B cell (primary cell): Measurements from ENCODE around the gene TWIST1. TPM values are rescaled to one million over a fixed set of nuclear protein-coding genes. Genes with fewer than 3 reads are reported as not detected.

Experiments
- ATAC-seq: fragments of 200-7000 bp; cut with Tn5 transposase; one replicate; pipeline ENCODE4 v1.10.0; 2021; ENCODE audit warnings: low read depth, mild to moderate bottlenecking, moderate number of reproducible peaks, moderate library complexity
- CTCF ChIA-PET: fragments of 350-600 bp; sonication (Branson Sonifier 250); formaldehyde crosslinking; loops from one replicate; lab custom pipeline; 2021; ENCODE audit warnings: antibody characterized with exemption, inconsistent platforms; lab: Charles Lee
- POLR2A ChIA-PET: fragments of 350-600 bp; sonication (Branson Sonifier 250); formaldehyde crosslinking; loops from one replicate; lab custom pipeline; 2021; ENCODE audit warnings: antibody characterized with exemption; lab: Charles Lee
- DNase-seq: peaks from one replicate; pipeline ENCODE4 v3.0.0; 2013
- H2AFZ ChIP-seq: 2 replicates; pipeline ENCODE4 v1.6.1; 2012; ENCODE audit warnings: mild to moderate bottlenecking, low read depth, low read length; ENCODE audit not compliant: insufficient read depth, poor library complexity, severe bottlenecking
- H3K27ac ChIP-seq, 2 donors: 1 replicate in 1 of 2; 2 replicates in 1 of 2; pipeline ENCODE4 v1.5.1; 2012 to 2013; ENCODE audit warnings: low read length in 2 of 2, mild to moderate bottlenecking in 2 of 2, moderate library complexity in 1 of 2
- H3K27me3 ChIP-seq, 4 experiments: fragments of 200-600 bp in 1 of 4; sonication (generic) in 1 of 4; replicated peaks in 1 of 4; 1 replicate in 2 of 4; 2 replicates in 2 of 4; pipeline versions ENCODE4 v1.6.1 to v1.7.0; 2013 to 2016; ENCODE audit warnings: low read length in 3 of 4, mild to moderate bottlenecking in 2 of 4, mixed read lengths in 1 of 4, moderate library complexity in 1 of 4; ENCODE audit not compliant: insufficient read depth in 4 of 4, control insufficient read depth in 3 of 4; ENCODE audit errors: control extremely low read depth in 1 of 4
- H3K36me3 ChIP-seq, 2 experiments: replicated peaks in 1 of 2; 1 replicate in 1 of 2; 2 replicates in 1 of 2; pipeline versions ENCODE4 v1.6.1 to v1.7.1; 2013; ENCODE audit warnings: low read length in 1 of 2; ENCODE audit not compliant: insufficient read depth in 2 of 2, control insufficient read depth in 1 of 2; ENCODE audit errors: control extremely low read depth in 1 of 2, extremely low read depth in 1 of 2
- H3K4me1 ChIP-seq, 2 donors: fragments of 200-600 bp in 1 of 2; sonication (generic) in 1 of 2; 1 replicate in 1 of 2; 2 replicates in 1 of 2; pipeline versions ENCODE4 v1.5.1 to v1.6.1; 2013 to 2017; ENCODE audit warnings: low read length in 2 of 2; ENCODE audit not compliant: control insufficient read depth in 2 of 2, insufficient read depth in 2 of 2
- H3K4me2 ChIP-seq: replicated peaks from 2 replicates; pipeline ENCODE3; 2012; ENCODE audit warnings: mild to moderate bottlenecking, low read depth, low read length; ENCODE audit not compliant: poor library complexity, severe bottlenecking
- H3K4me3 ChIP-seq, 5 experiments: fragments of 200-600 bp in 1 of 5; sonication (generic) in 1 of 5; 1 replicate in 3 of 5; 2 replicates in 2 of 5; pipeline versions ENCODE4 v1.5.1 to v1.7.0; 2011 to 2016; ENCODE audit warnings: low read length in 4 of 5, mild to moderate bottlenecking in 4 of 5, low read depth in 2 of 5, control low read depth in 1 of 5, moderate library complexity in 1 of 5; ENCODE audit not compliant: insufficient read depth in 1 of 5; ENCODE audit errors: control extremely low read depth in 1 of 5, extremely low read depth in 1 of 5
- H3K79me2 ChIP-seq: fragments of 200-600 bp; sonication (generic); one replicate; pipeline ENCODE4 v1.6.0; 2016; ENCODE audit warnings: low read length; ENCODE audit not compliant: control insufficient read depth, insufficient read depth
- H3K9ac ChIP-seq: fragments of 200-600 bp; sonication (generic); 2 replicates; pipeline ENCODE4 v1.6.1; 2017; ENCODE audit warnings: mild to moderate bottlenecking, low read length, moderate library complexity
- H3K9me3 ChIP-seq, 3 donors: one replicate each; pipeline versions ENCODE4 v1.6.1 to v1.7.1; 2013; ENCODE audit warnings: low read length in 2 of 3; ENCODE audit not compliant: control insufficient read depth in 2 of 3, insufficient read depth in 1 of 3; ENCODE audit errors: control extremely low read depth in 1 of 3
- H4K20me1 ChIP-seq: 2 replicates; pipeline ENCODE4 v1.6.0; 2012; ENCODE audit warnings: mild to moderate bottlenecking, low read length; ENCODE audit not compliant: insufficient read depth, control insufficient read depth, poor library complexity, severe bottlenecking
- H3K27ac Mint-ChIP-seq: one replicate; pipeline ENCODE4 v1.8.0; 2021; ENCODE audit warnings: mixed read lengths
- H3K27me3 Mint-ChIP-seq: one replicate; pipeline ENCODE4 v1.8.0; 2021; ENCODE audit warnings: mixed read lengths
- H3K4me1 Mint-ChIP-seq: one replicate; pipeline ENCODE4 v1.8.0; 2021; ENCODE audit warnings: mixed read lengths
- H3K4me3 Mint-ChIP-seq: one replicate; pipeline ENCODE4 v1.8.0; 2021; ENCODE audit warnings: mixed read lengths
- H3K9me3 Mint-ChIP-seq: one replicate; pipeline ENCODE4 v1.8.0; 2022; ENCODE audit warnings: mixed read lengths; ENCODE audit not compliant: insufficient read depth
- CTCF ChIP-seq: fragments of 200-600 bp; IDR thresholded peaks from one replicate; pipeline ENCODE4 v1.8.0; 2022; ENCODE audit warnings: antibody characterized with exemption, mild to moderate bottlenecking
- EZH2 ChIP-seq: IDR thresholded peaks from 2 replicates; pipeline ENCODE4 v1.6.1; 2012; ENCODE audit warnings: borderline replicate concordance, low read depth, mild to moderate bottlenecking, moderate library complexity, low read length; ENCODE audit not compliant: insufficient read depth, poor library complexity, severe bottlenecking
- WGBS: methylation state at CpG from one replicate; pipeline ENCODE4 v1.1.5; 2013; ENCODE audit warnings: missing lambda C conversion rate; ENCODE audit not compliant: insufficient coverage; 5-methylcytosine and 5-hydroxymethylcytosine counted together
- intact Hi-C: fragments of 100-400 bp; cut with micrococcal nuclease; formaldehyde crosslinking; loops from one replicate; pipeline ENCODE4 v1.10.0; 2022
- polyA plus RNA-seq: library from polyadenylated mRNA; depleted of rRNA; stranded (reverse); fragments of >200 nt; gene quantifications from 2 replicates; pipeline ENCODE4 v1.2.3, GENCODE V29; 2012
- total RNA-seq, 2 donors: library from RNA; stranded (reverse); fragments of 120-200 nt in 1 of 2; gene quantifications; 1 replicate in 1 of 2; 2 replicates in 1 of 2; pipeline versions ENCODE4 v1.2.3 to v1.2.4, GENCODE V29; 2013 to 2022

The TWIST1 gene
- total and polyA plus RNA-seq, 2 donors (not counting 1 experiment from before 2014, with no cell fraction given): not detected

DNA sequence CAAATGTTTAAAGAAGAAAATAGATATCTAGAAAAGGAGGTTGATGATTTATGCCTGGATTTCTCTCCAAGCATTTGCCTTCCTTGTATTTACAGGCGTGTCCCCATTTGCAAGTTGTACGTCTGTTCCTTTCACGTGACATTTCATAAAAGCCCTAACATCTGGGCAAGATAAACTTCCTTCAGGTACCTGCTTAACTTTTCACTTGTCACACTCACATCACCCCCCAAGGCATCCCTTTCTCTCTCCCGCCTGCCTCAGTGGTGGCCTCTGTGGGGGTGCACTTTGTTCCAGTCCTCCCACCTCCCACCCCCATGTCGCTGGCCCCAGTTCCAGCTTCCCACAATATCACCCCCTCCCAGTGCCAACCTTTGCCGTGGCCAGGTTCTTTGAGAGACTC lies 6.7 kb downstream of the TWIST1 start:
- Mint-ChIP-seq H3K27ac (no peak overlapping the region), H3K4me3 (no peak overlapping the region), H3K4me1 (peaks cover 31% of the 10 kb centered on the region), H3K27me3 (peaks cover 83% of the 10 kb centered on the region), H3K9me3 (no peaks in the 10 kb centered on the region)
- 8% methylated on average over 3 of the region's 6 CpGs for WGBS
- Histone ChIP-seq H3K27ac (no peak overlapping the region), H3K36me3 (no peaks in the 10 kb centered on the region), H3K27me3 (peaks cover 0 to 85% (median 75%) of the 10 kb centered on the region in 4 experiments), H2AFZ (no peak overlapping the region), H3K9ac (no peak overlapping the region), H3K4me1 (peaks cover 30 to 49% of the 10 kb centered on the region in 2 donors), H3K9me3 (peaks cover 0 to 30% (median 0%) of the 10 kb centered on the region in 3 donors), H3K79me2 (no peaks in the 10 kb centered on the region), H4K20me1 (no peaks in the 10 kb centered on the region), H3K4me2 (no peak overlapping the region), H3K4me3 (no peak overlapping the region)
- DNase-seq: no peak
- TF ChIP-seq EZH2 (no peak), CTCF (no peak)
- CTCF ChIA-PET: no interaction called here
- intact Hi-C loops: no loop called here
- ATAC-seq: no peak
- POLR2A ChIA-PET: no interaction called here

GRCh38 chr7:19110026-19110730 lies 7.3 kb downstream of the TWIST1 start:
- H3K4me3 ChIP-seq: no peak overlapping the region
- H3K27ac ChIP-seq: no peak overlapping the region
- 6% methylated on average over 4 of the region's 11 CpGs for WGBS
- H3K9me3 Mint-ChIP-seq: no peaks in the 10 kb centered on the region
- no peak overlapping the region for H2AFZ ChIP-seq
- H3K4me2 ChIP-seq: no peak overlapping the region
- H3K27ac Mint-ChIP-seq: no peak overlapping the region
- intact Hi-C loops: no loop called here
- peaks cover 88% of the 10 kb centered on the region for H3K27me3 Mint-ChIP-seq
- ATAC-seq (no peak), DNase-seq (no peak)
- CTCF ChIA-PET: no interaction called here
- peaks cover 0 to 87% (median 74%) of the 10 kb centered on the region in 4 experiments for H3K27me3 ChIP-seq
- no peak overlapping the region for H3K4me3 Mint-ChIP-seq
- TF ChIP-seq EZH2: no peak
- TF ChIP-seq CTCF: no peak
- peaks cover 29 to 49% of the 10 kb centered on the region in 2 donors for H3K4me1 ChIP-seq
- peaks cover 0 to 30% (median 0%) of the 10 kb centered on the region in 3 donors for H3K9me3 ChIP-seq
- no peak overlapping the region for H3K9ac ChIP-seq
- no peaks in the 10 kb centered on the region for H3K79me2 ChIP-seq
- H3K36me3 ChIP-seq: no peaks in the 10 kb centered on the region
- no peaks in the 10 kb centered on the region for H4K20me1 ChIP-seq
- POLR2A ChIA-PET: no interaction called here
- peaks cover 34% of the 10 kb centered on the region for H3K4me1 Mint-ChIP-seq
